HEK293 (cell line): ENCODE data around the gene CLDN1.
"Not testable (repeated sequence)": the region's sequence is repeated elsewhere in the genome, so short reads cannot be mapped to it uniquely, and the experiment has no call there.

Source experiments
- CTCF ChIA-PET: fragments of 350-600 bp; formaldehyde crosslinking; extraction: SDS; loops from one replicate; lab custom pipeline; 2021; ENCODE audit warnings: antibody characterized with exemption; lab: Yijun Ruan, JAX
- POLR2A ChIA-PET: fragments of 300-600 bp; formaldehyde crosslinking; extraction: SDS; loops from one replicate; lab custom pipeline; 2020; ENCODE audit warnings: antibody characterized with exemption, inconsistent platforms; lab: Yijun Ruan, JAX
- H3K27ac ChIP-seq: fragments of 200-500 bp; sonication (Bioruptor generic); 2 replicates; pipeline ENCODE4 v1.5.1; 2014; ENCODE audit warnings: low read depth, low read length, control low read depth, inconsistent platforms; ENCODE audit errors: extremely low read depth
- H3K36me3 ChIP-seq, 2 experiments: fragments of 200-500 bp in 1 of 2; sonication (Bioruptor generic) in 1 of 2; 1 replicate in 1 of 2; 2 replicates in 1 of 2; pipeline ENCODE4 v1.5.1; 2014 to 2017; ENCODE audit warnings: inconsistent platforms in 2 of 2, low read length in 2 of 2; ENCODE audit not compliant: control insufficient read depth in 2 of 2, insufficient read depth in 1 of 2
- H3K4me1 ChIP-seq: fragments of 200-500 bp; sonication (Bioruptor generic); 2 replicates; pipeline ENCODE4 v1.5.1; 2014; ENCODE audit warnings: mild to moderate bottlenecking, low read length, inconsistent platforms; ENCODE audit not compliant: control insufficient read depth, insufficient read depth
- H3K4me3 ChIP-seq: 2 replicates; pipeline ENCODE4 v1.5.1; 2011; ENCODE audit warnings: low read depth, mild to moderate bottlenecking, control low read depth, low read length, moderate library complexity
- H3K9me3 ChIP-seq: fragments of 200-500 bp; sonication (Bioruptor generic); 2 replicates; pipeline ENCODE4 v1.5.1; 2014; ENCODE audit warnings: low read depth, low read length, inconsistent platforms; ENCODE audit not compliant: control insufficient read depth, insufficient read depth
- GFI1B ChIP-seq: fragments of 450-650 bp; formaldehyde crosslinking; IDR thresholded peaks from 2 replicates; pipeline ENCODE4 v1.5.1; 2016; ENCODE audit warnings: missing biosample characterization, missing genetic modification characterization
- KLF8 ChIP-seq: fragments of 450-650 bp; formaldehyde crosslinking; IDR thresholded peaks from 2 replicates; pipeline ENCODE4 v1.5.1; 2016; ENCODE audit warnings: missing biosample characterization, missing genetic modification characterization
- YY1 ChIP-seq: fragments of 450-650 bp; formaldehyde crosslinking; IDR thresholded peaks from 2 replicates; pipeline ENCODE4 v1.5.1; 2018; ENCODE audit warnings: missing biosample characterization, missing genetic modification characterization
- ZBTB1 ChIP-seq: fragments of 450-650 bp; formaldehyde crosslinking; IDR thresholded peaks from 2 replicates; pipeline ENCODE4 v1.5.1; 2016; ENCODE audit warnings: missing biosample characterization, missing genetic modification characterization
- ZBTB8A ChIP-seq: fragments of 450-650 bp; formaldehyde crosslinking; IDR thresholded peaks from 2 replicates; pipeline ENCODE4 v1.5.1; 2016; ENCODE audit warnings: missing biosample characterization, missing genetic modification characterization
- ZNF114 ChIP-seq: fragments of 450-650 bp; formaldehyde crosslinking; IDR thresholded peaks from 2 replicates; pipeline ENCODE4 v1.5.0; 2017; ENCODE audit warnings: missing biosample characterization, missing genetic modification characterization
- ZNF121 ChIP-seq: fragments of 450-650 bp; formaldehyde crosslinking; IDR thresholded peaks from 2 replicates; pipeline ENCODE4 v1.5.1; 2016; ENCODE audit warnings: missing biosample characterization, missing genetic modification characterization
- ZNF18 ChIP-seq: fragments of 450-650 bp; formaldehyde crosslinking; IDR thresholded peaks from 2 replicates; pipeline ENCODE4 v1.5.1; 2016; ENCODE audit warnings: missing biosample characterization, missing genetic modification characterization
- ZNF239 ChIP-seq: fragments of 450-650 bp; formaldehyde crosslinking; IDR thresholded peaks from 2 replicates; pipeline ENCODE4 v1.5.1; 2016; ENCODE audit warnings: missing biosample characterization, missing genetic modification characterization
- ZNF394 ChIP-seq: fragments of 450-650 bp; formaldehyde crosslinking; IDR thresholded peaks from 2 replicates; pipeline ENCODE4 v1.5.1; 2016; ENCODE audit warnings: missing biosample characterization, missing genetic modification characterization, mild to moderate bottlenecking, moderate library complexity, borderline replicate concordance
- ZNF426 ChIP-seq: fragments of 450-650 bp; formaldehyde crosslinking; IDR thresholded peaks from 2 replicates; pipeline ENCODE4 v1.5.1; 2017; ENCODE audit warnings: missing biosample characterization, missing genetic modification characterization, mild to moderate bottlenecking, inconsistent platforms, moderate library complexity
- ZNF510 ChIP-seq: fragments of 450-650 bp; formaldehyde crosslinking; IDR thresholded peaks from 2 replicates; pipeline ENCODE4 v1.5.1; 2018; ENCODE audit warnings: mild to moderate bottlenecking, missing genetic modification characterization, missing biosample characterization; ENCODE audit not compliant: insufficient replicate concordance
- ZNF514 ChIP-seq: fragments of 450-650 bp; formaldehyde crosslinking; IDR thresholded peaks from 2 replicates; pipeline ENCODE4 v1.5.1; 2016; ENCODE audit warnings: missing biosample characterization, missing genetic modification characterization
- ZNF555 ChIP-seq: fragments of 450-650 bp; formaldehyde crosslinking; conservative IDR thresholded peaks from 2 replicates; pipeline ENCODE4 v1.5.1; 2017; ENCODE audit warnings: missing biosample characterization, mild to moderate bottlenecking, missing genetic modification characterization, inconsistent platforms
- ZNF623 ChIP-seq: fragments of 450-650 bp; formaldehyde crosslinking; IDR thresholded peaks from 2 replicates; pipeline ENCODE4 v1.5.1; 2016; ENCODE audit warnings: missing biosample characterization, missing genetic modification characterization
- ZNF654 ChIP-seq: fragments of 450-650 bp; formaldehyde crosslinking; IDR thresholded peaks from 2 replicates; pipeline ENCODE4 v1.5.1; 2016; ENCODE audit warnings: low read depth, missing biosample characterization, missing genetic modification characterization
- TF ChIP-seq, protein P1 (sequence below): fragments of 450-650 bp; formaldehyde crosslinking; conservative IDR thresholded peaks from 2 replicates; pipeline ENCODE4 v1.5.1; 2016; ENCODE audit warnings: low read depth, missing biosample characterization, missing genetic modification characterization
- TF ChIP-seq, protein P2 (sequence below): fragments of 450-650 bp; formaldehyde crosslinking; conservative IDR thresholded peaks from 2 replicates; pipeline ENCODE4 v1.5.1; 2016; ENCODE audit warnings: low read depth, missing biosample characterization, missing genetic modification characterization

The CLDN1 gene

DNA sequence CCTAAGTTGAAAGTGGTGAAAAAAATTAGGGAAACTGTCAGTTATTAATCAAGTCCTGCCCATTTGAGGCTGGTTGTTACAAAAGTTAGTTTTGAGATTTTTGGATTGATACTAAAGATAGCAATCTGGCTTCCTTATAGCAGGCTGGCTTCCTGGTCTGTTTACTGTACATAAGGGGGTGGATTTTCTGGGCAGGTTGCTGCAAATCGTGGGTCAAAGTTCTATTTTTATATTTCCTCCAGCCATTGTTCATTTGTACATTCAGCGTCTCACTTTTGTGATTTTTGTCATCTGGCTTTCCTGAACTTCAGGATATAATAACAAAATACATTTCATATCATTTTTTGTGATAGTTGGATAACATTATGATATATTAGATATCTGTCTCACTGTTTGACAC lies 49.5 kb downstream of the CLDN1 start:
- H3K4me3 ChIP-seq = no peak overlapping the region
- no peaks in the 10 kb centered on the region for H3K36me3 ChIP-seq
- H3K27ac ChIP-seq = no peak overlapping the region
- POLR2A ChIA-PET = no interaction called here
- no peaks in the 10 kb centered on the region for H3K9me3 ChIP-seq
- H3K4me1 ChIP-seq = no peaks in the 10 kb centered on the region
- CTCF ChIA-PET = no interaction called here
- TF ChIP-seq ZNF121 (tag by site-specific recombination) (no peak), ZNF239 (tag by site-specific recombination) (no peak), ZNF514 (no peak), ZNF510 (tag by site-specific recombination) (no peak), YY1 (tag by site-specific recombination) (no peak), ZNF114 (tag by site-specific recombination) (no peak), ZBTB1 (tag by site-specific recombination) (no peak)

GRCh38 chr3:190269101-190269500 lies 53.1 kb downstream of the CLDN1 start:
- Histone ChIP-seq H3K4me1 (no peaks in the 10 kb centered on the region), H3K36me3 (no peaks in the 10 kb centered on the region), H3K9me3 (no peaks in the 10 kb centered on the region), H3K27ac (no peak overlapping the region), H3K4me3 (no peak overlapping the region)
- TF ChIP-seq ZNF18 (tag by site-specific recombination) (no peak), GFI1B (no peak), KLF8 (tag by site-specific recombination) (no peak)
- ChIA-PET CTCF (no interaction called here), POLR2A (no interaction called here)

DNA sequence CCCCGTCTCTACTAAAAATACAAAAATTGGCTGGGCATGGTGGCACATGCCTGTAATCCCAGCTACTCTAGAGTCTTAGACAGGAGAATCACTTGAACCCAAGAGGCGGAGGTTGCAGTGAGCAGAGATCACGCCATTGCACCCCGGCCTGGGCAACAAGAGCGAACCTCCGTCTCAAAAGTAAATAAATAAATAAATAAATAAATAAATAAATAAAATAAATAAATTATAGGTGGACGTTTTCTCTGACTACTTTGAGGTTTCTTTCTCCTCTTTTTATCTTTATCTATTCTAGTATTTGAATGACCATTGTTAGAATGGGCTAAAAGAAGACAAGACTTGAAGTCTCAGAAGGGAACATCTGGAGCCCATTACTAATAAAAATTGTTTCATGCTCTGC lies 54.8 kb downstream of the CLDN1 start:
- H3K27ac ChIP-seq, H3K36me3 ChIP-seq, H3K4me1 ChIP-seq, H3K4me3 ChIP-seq, H3K9me3 ChIP-seq, POLR2A ChIA-PET: not testable (repeated sequence)
- CTCF ChIA-PET = interaction anchor here (0.9 kb wide), 1 partner anchor 43 kb away, joined by 3 read pairs; no protein-coding TSS in a partner anchor
- TF ChIP-seq, protein P1, sequence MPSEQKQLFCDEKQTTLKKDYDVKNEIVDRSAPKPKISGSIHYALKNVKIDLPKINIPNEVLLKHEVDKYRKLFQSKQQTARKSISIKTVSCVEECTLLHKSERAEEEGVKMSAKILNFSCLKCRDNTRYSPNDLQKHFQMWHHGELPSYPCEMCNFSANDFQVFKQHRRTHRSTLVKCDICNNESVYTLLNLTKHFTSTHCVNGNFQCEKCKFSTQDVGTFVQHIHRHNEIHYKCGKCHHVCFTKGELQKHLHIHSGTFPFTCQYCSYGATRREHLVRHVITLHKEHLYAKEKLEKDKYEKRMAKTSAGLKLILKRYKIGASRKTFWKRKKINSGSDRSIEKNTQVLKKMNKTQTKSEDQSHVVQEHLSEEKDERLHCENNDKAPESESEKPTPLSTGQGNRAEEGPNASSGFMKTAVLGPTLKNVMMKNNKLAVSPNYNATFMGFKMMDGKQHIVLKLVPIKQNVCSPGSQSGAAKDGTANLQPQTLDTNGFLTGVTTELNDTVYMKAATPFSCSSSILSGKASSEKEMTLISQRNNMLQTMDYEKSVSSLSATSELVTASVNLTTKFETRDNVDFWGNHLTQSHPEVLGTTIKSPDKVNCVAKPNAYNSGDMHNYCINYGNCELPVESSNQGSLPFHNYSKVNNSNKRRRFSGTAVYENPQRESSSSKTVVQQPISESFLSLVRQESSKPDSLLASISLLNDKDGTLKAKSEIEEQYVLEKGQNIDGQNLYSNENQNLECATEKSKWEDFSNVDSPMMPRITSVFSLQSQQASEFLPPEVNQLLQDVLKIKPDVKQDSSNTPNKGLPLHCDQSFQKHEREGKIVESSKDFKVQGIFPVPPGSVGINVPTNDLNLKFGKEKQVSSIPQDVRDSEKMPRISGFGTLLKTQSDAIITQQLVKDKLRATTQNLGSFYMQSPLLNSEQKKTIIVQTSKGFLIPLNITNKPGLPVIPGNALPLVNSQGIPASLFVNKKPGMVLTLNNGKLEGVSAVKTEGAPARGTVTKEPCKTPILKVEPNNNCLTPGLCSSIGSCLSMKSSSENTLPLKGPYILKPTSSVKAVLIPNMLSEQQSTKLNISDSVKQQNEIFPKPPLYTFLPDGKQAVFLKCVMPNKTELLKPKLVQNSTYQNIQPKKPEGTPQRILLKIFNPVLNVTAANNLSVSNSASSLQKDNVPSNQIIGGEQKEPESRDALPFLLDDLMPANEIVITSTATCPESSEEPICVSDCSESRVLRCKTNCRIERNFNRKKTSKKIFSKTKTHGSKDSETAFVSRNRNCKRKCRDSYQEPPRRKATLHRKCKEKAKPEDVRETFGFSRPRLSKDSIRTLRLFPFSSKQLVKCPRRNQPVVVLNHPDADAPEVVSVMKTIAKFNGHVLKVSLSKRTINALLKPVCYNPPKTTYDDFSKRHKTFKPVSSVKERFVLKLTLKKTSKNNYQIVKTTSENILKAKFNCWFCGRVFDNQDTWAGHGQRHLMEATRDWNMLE (tag by site-specific recombination) = peak; percentile 66; the same call in 1 of the 2 replicates
- TF ChIP-seq ZNF394 (tag by site-specific recombination) (peak; percentile 65; the same call in 1 of the 2 replicates), ZNF623 (tag by site-specific recombination) (peak; percentile 42; the same call in 1 of the 2 replicates), ZBTB8A (tag by site-specific recombination) (0 out of 2 replicates have a peak, but pooled peaks have one; percentile 34), ZNF555 (tag by site-specific recombination) (peak; percentile 28), ZNF654 (tag by site-specific recombination) (0 out of 2 replicates have a peak, but pooled peaks have one; percentile 9), ZNF426 (tag by site-specific recombination) (peak; percentile 53)
- TF ChIP-seq, protein P2, sequence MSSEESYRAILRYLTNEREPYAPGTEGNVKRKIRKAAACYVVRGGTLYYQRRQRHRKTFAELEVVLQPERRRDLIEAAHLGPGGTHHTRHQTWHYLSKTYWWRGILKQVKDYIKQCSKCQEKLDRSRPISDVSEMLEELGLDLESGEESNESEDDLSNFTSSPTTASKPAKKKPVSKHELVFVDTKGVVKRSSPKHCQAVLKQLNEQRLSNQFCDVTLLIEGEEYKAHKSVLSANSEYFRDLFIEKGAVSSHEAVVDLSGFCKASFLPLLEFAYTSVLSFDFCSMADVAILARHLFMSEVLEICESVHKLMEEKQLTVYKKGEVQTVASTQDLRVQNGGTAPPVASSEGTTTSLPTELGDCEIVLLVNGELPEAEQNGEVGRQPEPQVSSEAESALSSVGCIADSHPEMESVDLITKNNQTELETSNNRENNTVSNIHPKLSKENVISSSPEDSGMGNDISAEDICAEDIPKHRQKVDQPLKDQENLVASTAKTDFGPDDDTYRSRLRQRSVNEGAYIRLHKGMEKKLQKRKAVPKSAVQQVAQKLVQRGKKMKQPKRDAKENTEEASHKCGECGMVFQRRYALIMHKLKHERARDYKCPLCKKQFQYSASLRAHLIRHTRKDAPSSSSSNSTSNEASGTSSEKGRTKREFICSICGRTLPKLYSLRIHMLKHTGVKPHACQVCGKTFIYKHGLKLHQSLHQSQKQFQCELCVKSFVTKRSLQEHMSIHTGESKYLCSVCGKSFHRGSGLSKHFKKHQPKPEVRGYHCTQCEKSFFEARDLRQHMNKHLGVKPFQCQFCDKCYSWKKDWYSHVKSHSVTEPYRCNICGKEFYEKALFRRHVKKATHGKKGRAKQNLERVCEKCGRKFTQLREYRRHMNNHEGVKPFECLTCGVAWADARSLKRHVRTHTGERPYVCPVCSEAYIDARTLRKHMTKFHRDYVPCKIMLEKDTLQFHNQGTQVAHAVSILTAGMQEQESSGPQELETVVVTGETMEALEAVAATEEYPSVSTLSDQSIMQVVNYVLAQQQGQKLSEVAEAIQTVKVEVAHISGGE (tag by site-specific recombination) = peak; percentile 42; the same call in 1 of the 2 replicates
